Measurements from ENCODE around the gene LRRC39. TPM values are rescaled to one million over a fixed set of nuclear protein-coding genes. Genes with fewer than 3 reads are reported as not detected.

The LRRC39 gene
- total and polyA plus RNA-seq, 7 donors: 27.7 to 227 (median 92.5) TPM

DNA sequence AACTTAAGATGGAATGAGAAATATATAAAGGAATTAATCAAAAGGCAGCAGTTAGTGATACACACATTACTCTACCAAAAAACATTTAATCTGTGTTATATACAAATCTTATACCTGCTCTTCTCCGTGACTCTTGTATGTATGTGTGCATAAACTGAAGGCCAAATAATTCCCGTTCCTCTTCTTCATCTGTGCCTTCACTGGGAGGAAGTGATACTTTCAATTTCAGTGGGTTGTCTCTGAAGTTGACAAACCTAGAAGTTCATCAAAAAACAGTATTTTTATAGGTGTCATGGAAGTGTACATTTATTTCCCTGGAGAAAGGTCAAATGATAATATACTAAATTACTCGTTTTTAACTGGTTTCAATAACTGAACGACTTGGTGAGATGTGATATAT is 25.8 kb downstream of the LRRC39 start:
- Histone ChIP-seq H3K36me3 (ENCODE audit: insufficient read depth in 1 of 2, low read depth in 1 of 2) (peaks cover 3 to 100% of the 10 kb centered on the region in 2 donors), H3K27ac (no peak overlapping the region), H3K4me1 (no peaks in the 10 kb centered on the region), H3K27me3 (ENCODE audit: insufficient read depth in 3 of 3, low read length in 2 of 3) (no peaks in the 10 kb centered on the region), H3K9me3 (no peaks in the 10 kb centered on the region), H3K4me3 (no peak overlapping the region)
- intact Hi-C loops (cut with DNase I): no loop called here
- no peak for DNase-seq
- TF ChIP-seq, protein P1, sequence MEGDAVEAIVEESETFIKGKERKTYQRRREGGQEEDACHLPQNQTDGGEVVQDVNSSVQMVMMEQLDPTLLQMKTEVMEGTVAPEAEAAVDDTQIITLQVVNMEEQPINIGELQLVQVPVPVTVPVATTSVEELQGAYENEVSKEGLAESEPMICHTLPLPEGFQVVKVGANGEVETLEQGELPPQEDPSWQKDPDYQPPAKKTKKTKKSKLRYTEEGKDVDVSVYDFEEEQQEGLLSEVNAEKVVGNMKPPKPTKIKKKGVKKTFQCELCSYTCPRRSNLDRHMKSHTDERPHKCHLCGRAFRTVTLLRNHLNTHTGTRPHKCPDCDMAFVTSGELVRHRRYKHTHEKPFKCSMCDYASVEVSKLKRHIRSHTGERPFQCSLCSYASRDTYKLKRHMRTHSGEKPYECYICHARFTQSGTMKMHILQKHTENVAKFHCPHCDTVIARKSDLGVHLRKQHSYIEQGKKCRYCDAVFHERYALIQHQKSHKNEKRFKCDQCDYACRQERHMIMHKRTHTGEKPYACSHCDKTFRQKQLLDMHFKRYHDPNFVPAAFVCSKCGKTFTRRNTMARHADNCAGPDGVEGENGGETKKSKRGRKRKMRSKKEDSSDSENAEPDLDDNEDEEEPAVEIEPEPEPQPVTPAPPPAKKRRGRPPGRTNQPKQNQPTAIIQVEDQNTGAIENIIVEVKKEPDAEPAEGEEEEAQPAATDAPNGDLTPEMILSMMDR (IDR thresholded peaks at IDR 0.05): no peak
- 78 to 90% (median 85%) methylated on average over 4 of the region's 4 CpGs for WGBS, 3 donors
- no peak for ATAC-seq

DNA sequence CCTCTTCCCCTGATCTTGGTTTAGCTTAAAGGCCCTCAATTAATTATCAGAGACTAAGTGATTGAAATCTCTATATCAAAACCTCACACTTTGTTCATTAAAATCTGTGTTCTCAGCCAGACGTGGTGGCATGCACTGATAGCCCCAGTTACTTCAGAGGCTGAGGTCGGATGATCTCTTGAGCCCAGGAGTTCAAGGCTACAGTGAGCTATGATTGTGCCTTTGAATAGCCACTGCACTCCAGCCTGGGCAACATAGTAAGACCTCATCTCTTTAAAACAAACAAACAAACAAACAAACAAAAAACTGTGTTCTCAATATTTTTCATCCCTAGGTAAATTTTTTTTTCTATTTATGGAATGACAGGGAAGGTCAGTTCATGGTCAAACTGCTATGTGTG is 26.4 kb downstream of the LRRC39 start:
- Histone ChIP-seq H3K27ac (no peak overlapping the region), H3K36me3 (ENCODE audit: insufficient read depth in 1 of 2, low read depth in 1 of 2) (peaks cover 3 to 100% of the 10 kb centered on the region in 2 donors), H3K27me3 (ENCODE audit: insufficient read depth in 3 of 3, low read length in 2 of 3) (no peaks in the 10 kb centered on the region), H3K9me3 (no peaks in the 10 kb centered on the region), H3K4me3 (no peak overlapping the region), H3K4me1 (no peaks in the 10 kb centered on the region)
- 47 to 62% (median 56%) methylated on average over 2 of the region's 2 CpGs for WGBS, 3 donors
- TF ChIP-seq, protein P1 (IDR thresholded peaks at IDR 0.05): no peak
- intact Hi-C loops (cut with DNase I): no loop called here
- DNase-seq (no peak), ATAC-seq (no peak)

DNA sequence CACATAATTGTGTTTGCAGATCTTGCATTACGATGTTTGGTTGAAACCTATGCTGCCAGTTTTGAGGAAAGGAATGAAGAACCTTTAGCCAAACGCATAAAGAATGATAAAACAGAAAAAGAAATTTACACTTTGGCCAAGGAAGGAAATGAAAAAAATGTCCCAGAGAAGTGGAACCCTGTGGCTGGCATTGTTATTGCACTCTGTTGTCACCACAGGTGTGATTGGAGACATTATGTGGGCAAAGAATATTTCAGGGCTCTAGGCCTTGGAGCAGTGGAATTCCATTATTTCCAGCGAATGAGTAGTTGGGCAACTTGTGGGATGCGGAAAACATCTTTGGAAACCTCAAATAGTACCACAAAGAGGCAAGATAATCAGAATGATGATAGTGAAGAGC is 30.2 kb downstream of the LRRC39 start:
- Histone ChIP-seq H3K4me3 (no peak overlapping the region), H3K36me3 (ENCODE audit: insufficient read depth in 1 of 2, low read depth in 1 of 2) (peaks cover 9 to 100% of the 10 kb centered on the region in 2 donors), H3K27me3 (ENCODE audit: insufficient read depth in 3 of 3, low read length in 2 of 3) (no peaks in the 10 kb centered on the region), H3K9me3 (no peaks in the 10 kb centered on the region), H3K27ac (no peak overlapping the region), H3K4me1 (no peaks in the 10 kb centered on the region)
- no peak for DNase-seq
- no peak for ATAC-seq
- WGBS, 3 donors: 84 to 88% (median 87%) methylated on average over 4 of the region's 4 CpGs
- intact Hi-C loops (cut with DNase I): loop anchor here in 1 of 2 donors (5.0 kb wide), 1 partner anchor 261 kb away; no protein-coding TSS in a partner anchor
- TF ChIP-seq, protein P1 (IDR thresholded peaks at IDR 0.05): no peak

DNA sequence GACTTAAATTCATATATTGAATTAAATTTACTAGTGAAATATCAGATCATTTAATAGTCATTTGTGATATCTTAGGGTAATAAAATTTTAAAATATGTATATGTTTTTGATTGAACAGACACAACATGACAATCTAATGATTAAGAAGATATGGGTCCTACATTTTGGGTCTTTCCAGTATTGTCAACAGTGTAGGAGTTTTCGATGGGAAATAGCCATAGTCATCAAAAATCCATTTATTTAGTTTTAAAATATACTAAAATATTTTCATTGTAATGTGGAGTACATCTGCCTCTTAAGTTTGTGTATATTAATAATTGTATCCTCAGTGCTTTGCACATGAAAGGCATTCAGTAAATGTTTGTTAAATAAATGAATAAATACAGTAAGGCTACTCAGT is 31.1 kb downstream of the LRRC39 start:
- Histone ChIP-seq H3K9me3 (no peaks in the 10 kb centered on the region), H3K27me3 (ENCODE audit: insufficient read depth in 3 of 3, low read length in 2 of 3) (no peaks in the 10 kb centered on the region), H3K4me3 (no peak overlapping the region), H3K27ac (no peak overlapping the region), H3K36me3 (ENCODE audit: insufficient read depth in 1 of 2, low read depth in 1 of 2) (peaks cover 9 to 100% of the 10 kb centered on the region in 2 donors), H3K4me1 (no peaks in the 10 kb centered on the region)
- intact Hi-C loops (cut with DNase I): loop anchor here in 1 of 2 donors (5.0 kb wide), 1 partner anchor 260 kb away; no protein-coding TSS in a partner anchor
- DNase-seq (no peak), ATAC-seq (no peak)
- TF ChIP-seq, protein P1 (IDR thresholded peaks at IDR 0.05): no peak
- WGBS, 3 donors: 96 to 100% (median 100%) methylated on average over 1 of the region's 1 CpG

DNA sequence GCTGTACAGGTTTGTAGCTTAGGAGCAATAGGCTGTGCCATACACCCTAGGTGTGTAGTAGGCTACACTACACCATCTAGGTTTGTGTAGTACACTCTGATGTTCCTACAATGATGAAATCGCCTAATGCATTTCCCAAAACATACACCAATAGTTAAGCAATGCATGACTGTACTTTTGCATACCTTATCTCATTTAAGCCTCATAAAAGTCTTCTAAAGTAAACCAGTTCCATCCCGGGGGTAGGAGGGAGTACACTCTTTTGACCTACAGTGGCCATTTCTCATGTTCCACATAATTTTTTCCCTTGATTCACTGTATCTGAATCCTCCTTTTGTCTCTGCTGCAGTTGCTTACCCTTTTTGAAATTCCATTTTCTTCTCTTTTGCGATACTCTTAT is 32.9 kb downstream of the LRRC39 start:
- TF ChIP-seq, protein P1 (IDR thresholded peaks at IDR 0.05): no peak
- no peak overlapping the region for H3K4me3 ChIP-seq
- H3K27me3 ChIP-seq (ENCODE audit: insufficient read depth in 3 of 3, low read length in 2 of 3): no peaks in the 10 kb centered on the region
- H3K9me3 ChIP-seq: no peaks in the 10 kb centered on the region
- no peak overlapping the region for H3K27ac ChIP-seq
- no peaks in the 10 kb centered on the region for H3K4me1 ChIP-seq
- intact Hi-C loops (cut with DNase I): loop anchor here in 1 of 2 donors (5.0 kb wide), 1 partner anchor 258 kb away; no protein-coding TSS in a partner anchor
- peaks cover 6 to 100% of the 10 kb centered on the region in 2 donors for H3K36me3 ChIP-seq (ENCODE audit: insufficient read depth in 1 of 2, low read depth in 1 of 2)
- DNase-seq (no peak), ATAC-seq (no peak)
- WGBS, 3 donors: 93 to 98% (median 98%) methylated on average over 3 of the region's 3 CpGs

Data from psoas muscle (tissue), 8 donors.